H1 (cell line): Measurements from ENCODE around the gene PRR29. TPM values are rescaled to one million over a fixed set of nuclear protein-coding genes. Genes with fewer than 3 reads are reported as not detected.

ENCODE experiments used
- CTCF ChIA-PET: fragments of 300-600 bp; sonication (Branson Sonifier 250); formaldehyde crosslinking; loops from one replicate; lab custom pipeline; 2021; ENCODE audit not compliant: partially characterized antibody; lab: Charles Lee
- POLR2A ChIA-PET: fragments of 300-600 bp; sonication (Branson Sonifier 250); formaldehyde crosslinking; loops from one replicate; lab custom pipeline; 2021; ENCODE audit warnings: inconsistent platforms; ENCODE audit not compliant: partially characterized antibody; lab: Charles Lee
- DNase-seq, 2 experiments: peaks; one replicate each; pipeline versions ENCODE4 v3.0.0 to v3.0.0-alpha.2; 2010 to 2022; ENCODE audit warnings: low spot score in 2 of 2, low read depth in 1 of 2, mixed read lengths in 1 of 2
- FAIRE-seq: peaks from 2 replicates; lab custom pipeline; 2011; peaks lifted over from hg19 to GRCh38; lab: Jason Lieb, UNC
- H2AFZ ChIP-seq: 2 replicates; pipeline ENCODE4 v1.8.1; 2012; ENCODE audit warnings: low read length, inconsistent platforms
- H2AK5ac ChIP-seq: 2 replicates; pipeline ENCODE4 v1.6.1; 2013; ENCODE audit warnings: low read depth, low read length
- H2BK120ac ChIP-seq: replicated peaks from 2 replicates; pipeline ENCODE3; 2013; ENCODE audit warnings: low read depth, low read length, inconsistent platforms
- H2BK12ac ChIP-seq: 2 replicates; pipeline ENCODE4 v1.6.1; 2013; ENCODE audit warnings: low read depth, low read length
- H2BK15ac ChIP-seq: 2 replicates; pipeline ENCODE4 v1.6.1; 2013; ENCODE audit warnings: low read length
- H2BK20ac ChIP-seq: 2 replicates; pipeline ENCODE4 v1.6.1; 2013; ENCODE audit warnings: low read length
- H2BK5ac ChIP-seq: 2 replicates; pipeline ENCODE4 v1.6.1; 2013; ENCODE audit warnings: low read depth, low read length
- H3K14ac ChIP-seq: 2 replicates; pipeline ENCODE4 v1.6.1; 2013; ENCODE audit warnings: inconsistent platforms; ENCODE audit not compliant: insufficient read length
- H3K18ac ChIP-seq: 2 replicates; pipeline ENCODE4 v1.6.1; 2013; ENCODE audit warnings: low read length; ENCODE audit errors: extremely low read depth
- H3K23ac ChIP-seq: 2 replicates; pipeline ENCODE4 v1.6.1; 2013; ENCODE audit warnings: inconsistent platforms; ENCODE audit not compliant: insufficient read length
- H3K23me2 ChIP-seq: 2 replicates; pipeline ENCODE4 v1.6.1; 2013; ENCODE audit warnings: low read depth, low read length
- H3K27ac ChIP-seq: 2 replicates; pipeline ENCODE4 v1.6.1; 2011; ENCODE audit warnings: low read depth, low read length, inconsistent platforms
- H3K27me3 ChIP-seq, 4 experiments: replicated peaks in 1 of 4; 1 replicate in 1 of 4; 2 replicates in 3 of 4; pipeline versions ENCODE4 v1.6.1 to v1.8.1; 2011 to 2013; ENCODE audit warnings: low read length in 3 of 4, mild to moderate bottlenecking in 3 of 4, inconsistent platforms in 2 of 4, mixed read lengths in 2 of 4, moderate library complexity in 1 of 4; ENCODE audit not compliant: control insufficient read depth in 3 of 4, insufficient read depth in 3 of 4; ENCODE audit errors: extremely low read depth in 1 of 4
- H3K36me3 ChIP-seq, 4 experiments: 2 replicates each; pipeline versions ENCODE4 v1.6.1 to v1.8.1; 2011 to 2013; ENCODE audit warnings: mild to moderate bottlenecking in 4 of 4, low read length in 3 of 4, moderate library complexity in 2 of 4, control low read depth in 1 of 4, inconsistent platforms in 1 of 4; ENCODE audit not compliant: insufficient read depth in 4 of 4, control insufficient read depth in 2 of 4
- H3K4ac ChIP-seq: replicated peaks from 2 replicates; pipeline ENCODE3; 2013; ENCODE audit warnings: low read length, low read depth, mixed read lengths, inconsistent platforms; ENCODE audit not compliant: insufficient read length
- H3K4me1 ChIP-seq, 4 experiments: replicated peaks in 1 of 4; 1 replicate in 1 of 4; 2 replicates in 3 of 4; pipeline versions ENCODE4 v1.6.1 to v1.8.1; 2011 to 2013; ENCODE audit warnings: low read length in 3 of 4, inconsistent platforms in 2 of 4, mixed read lengths in 1 of 4; ENCODE audit not compliant: insufficient read depth in 4 of 4, control insufficient read depth in 3 of 4
- H3K4me2 ChIP-seq, 2 experiments: 2 replicates each; pipeline versions ENCODE4 v1.6.1 to v1.8.1; 2011 to 2013; ENCODE audit warnings: low read depth in 2 of 2, low read length in 2 of 2, control low read depth in 1 of 2, inconsistent platforms in 1 of 2, mild to moderate bottlenecking in 1 of 2; ENCODE audit not compliant: insufficient read depth in 1 of 2
- H3K4me3 ChIP-seq, 4 experiments: fragments of 200-600, 300-600 bp in 1 of 4; sonication (generic), shearing (Covaris generic), sonication (Bioruptor Twin) in 1 of 4; 2 replicates each; pipeline versions ENCODE4 v1.5.1 to v1.8.1; 2011 to 2016; ENCODE audit warnings: low read length in 4 of 4, low read depth in 3 of 4, control low read depth in 2 of 4, inconsistent platforms in 2 of 4, mild to moderate bottlenecking in 2 of 4, mixed read lengths in 1 of 4, moderate library complexity in 1 of 4; ENCODE audit not compliant: insufficient read depth in 2 of 4; ENCODE audit errors: extremely low read depth in 1 of 4
- H3K56ac ChIP-seq: replicated peaks from 2 replicates; pipeline ENCODE3; 2013; ENCODE audit warnings: low read depth, mild to moderate bottlenecking, mixed read lengths, low read length, inconsistent platforms; ENCODE audit not compliant: insufficient read length
- H3K79me1 ChIP-seq: 2 replicates; pipeline ENCODE4 v1.6.1; 2013; ENCODE audit warnings: low read depth, low read length, control low read depth
- H3K79me2 ChIP-seq, 2 experiments: 2 replicates each; pipeline versions ENCODE4 v1.6.1 to v1.8.1; 2012 to 2013; ENCODE audit warnings: low read length in 2 of 2, mild to moderate bottlenecking in 2 of 2, inconsistent platforms in 1 of 2; ENCODE audit not compliant: insufficient read depth in 2 of 2, control insufficient read depth in 1 of 2
- H3K9ac ChIP-seq, 4 experiments: replicated peaks in 1 of 4; 1 replicate in 1 of 4; 2 replicates in 3 of 4; pipeline versions ENCODE4 v1.6.1 to v1.8.1; 2011 to 2013; ENCODE audit warnings: low read depth in 3 of 4, low read length in 3 of 4, control low read depth in 2 of 4, mild to moderate bottlenecking in 2 of 4, moderate library complexity in 2 of 4, inconsistent platforms in 1 of 4; ENCODE audit errors: extremely low read depth in 1 of 4
- H3K9me3 ChIP-seq, 2 experiments: 2 replicates each; pipeline versions ENCODE4 v1.6.1 to v1.8.1; 2012 to 2013; ENCODE audit warnings: mild to moderate bottlenecking in 2 of 2, moderate library complexity in 2 of 2, control low read depth in 1 of 2, inconsistent platforms in 1 of 2, low read depth in 1 of 2, low read length in 1 of 2, mixed read lengths in 1 of 2; ENCODE audit not compliant: insufficient read depth in 2 of 2
- H4K20me1 ChIP-seq, 2 experiments: replicated peaks in 1 of 2; 2 replicates each; pipeline versions ENCODE3 to v1.8.1; 2011 to 2013; ENCODE audit warnings: inconsistent platforms in 2 of 2, low read length in 2 of 2, mild to moderate bottlenecking in 1 of 2; ENCODE audit not compliant: insufficient read depth in 2 of 2, control insufficient read depth in 1 of 2
- H4K5ac ChIP-seq: 2 replicates; pipeline ENCODE4 v1.6.1; 2013; ENCODE audit warnings: low read length, low read depth, mixed read lengths, inconsistent platforms; ENCODE audit not compliant: insufficient read length
- H4K8ac ChIP-seq: 2 replicates; pipeline ENCODE4 v1.8.0; 2013; ENCODE audit warnings: mild to moderate bottlenecking, moderate library complexity, low read length, inconsistent platforms; ENCODE audit not compliant: insufficient read depth; ENCODE audit errors: extremely low read depth
- H4K91ac ChIP-seq: replicated peaks from 2 replicates; pipeline ENCODE3; 2013; ENCODE audit warnings: low read length, mixed read lengths, inconsistent platforms; ENCODE audit not compliant: insufficient read length
- EZH2 ChIP-seq: fragments of 200-600 bp; sonication (generic); IDR thresholded peaks from 2 replicates; pipeline ENCODE4 v1.7.1; 2012; ENCODE audit warnings: low read depth, mild to moderate bottlenecking, moderate library complexity, low read length, inconsistent platforms; ENCODE audit not compliant: severe bottlenecking
- KDM1A ChIP-seq: fragments of 200-600, 300-600 bp; sonication (generic); IDR thresholded peaks from 2 replicates; pipeline ENCODE4 v1.7.1; 2016; ENCODE audit warnings: mild to moderate bottlenecking, low read length, borderline replicate concordance
- RFX5 ChIP-seq: IDR thresholded peaks from 2 replicates; pipeline ENCODE4 v1.6.1; 2011; ENCODE audit warnings: low read depth, low read length, improper control_type of control experiment, borderline replicate concordance
- SRF ChIP-seq: IDR thresholded peaks from 2 replicates; pipeline ENCODE4 v1.6.1; 2011; ENCODE audit warnings: mild to moderate bottlenecking, low read depth, low read length, moderate library complexity
- TBP ChIP-seq: IDR thresholded peaks from 2 replicates; pipeline ENCODE4 v1.6.1; 2011; ENCODE audit warnings: low read depth, low read length, improper control_type of control experiment
- WGBS, 2 experiments: shearing (Covaris generic) in 1 of 2; methylation state at CpG; one replicate each; pipeline versions ENCODE4 v1.1.6 to v1.1.7; 2013 to 2015; ENCODE audit warnings: low lambda C conversion rate in 2 of 2, mixed read lengths in 2 of 2, inconsistent platforms in 1 of 2, low coverage in 1 of 2, missing lambda C conversion rate in 1 of 2; ENCODE audit not compliant: insufficient replicate concordance in 2 of 2, insufficient coverage in 1 of 2, insufficient read length in 1 of 2; ENCODE audit errors: extremely low coverage in 1 of 2, missing lambda C conversion rate in 1 of 2; 5-methylcytosine and 5-hydroxymethylcytosine counted together
- polyA plus RNA-seq, 7 experiments: library from polyadenylated mRNA; depleted of rRNA in 3 of 7; stranded (reverse) in 5 of 7; unstranded in 2 of 7; fragments of >200 nt in 5 of 7; fragments of 200-250 nt in 2 of 7; gene quantifications; 1 replicate in 5 of 7; 2 replicates in 1 of 7; 4 replicates in 1 of 7; pipeline versions ENCODE4 v1.2.1 to v1.2.3, GENCODE V29; 2011 to 2013; ENCODE audit warnings: missing spikeins in 2 of 7, mixed read lengths in 2 of 7
- total RNA-seq: library from RNA; stranded (reverse); fragmentation: NEBNext Ultra II Directional; extraction: Animal tissue kit (Norgen Biotek cat#: 25700); gene quantifications from 2 replicates; pipeline ENCODE4 v1.2.1, GENCODE V29; 2021

The PRR29 gene
- total and polyA plus RNA-seq, 2 of the 8 experiments (the other 6 are each of a cell fraction or from before 2014, with no cell fraction given), result 0.67 to 0.83 TPM

GRCh38 chr17:63988741-63989621, 9.2 kb upstream of the PRR29 start:
- POLR2A ChIA-PET, result interaction anchor here (1.5 to 1.9 kb wide), 2 partner anchors 15 to 39 kb away, joined by 3 to 6 read pairs; no protein-coding TSS in a partner anchor
- CTCF ChIA-PET, result interaction anchor here (0.7 to 18.4 kb wide), 28 partner anchors 9 to 144 kb away, joined by 3 to 219 read pairs (median 7); partner anchors contain the start of genes CSHL1, GH1 and GH2
- TF ChIP-seq KDM1A (no peak), SRF (no peak), TBP (peak; percentile 24; the same call in 1 of the 2 replicates), RFX5 (no peak), EZH2 (no peak)
- H3K36me3 ChIP-seq, result no peaks in the 10 kb centered on the region
- H3K27me3 ChIP-seq, result peaks cover 0 to 4% (median 0%) of the 10 kb centered on the region in 4 experiments; a peak in 2 of 7 replicates
- H3K56ac ChIP-seq, result no peak overlapping the region
- H2BK15ac ChIP-seq, result peak overlapping the region; percentile 94; the same call in 1 of the 2 replicates
- peak overlapping the region; percentile 49 to 50; a peak in 3 of 4 replicates for H3K4me2 ChIP-seq
- H2BK5ac ChIP-seq, result peak overlapping the region; percentile 13; the same call in 1 of the 2 replicates
- no peaks in the 10 kb centered on the region for H3K79me2 ChIP-seq
- no peak overlapping the region for H3K4me3 ChIP-seq
- 0 out of 2 replicates have a peak overlapping the region, but pooled peaks have one; percentile 10 for H2BK20ac ChIP-seq
- no peak overlapping the region for H3K27ac ChIP-seq
- H2AFZ ChIP-seq, result peak overlapping the region; percentile 87
- peak overlapping the region; percentile 97 for H3K18ac ChIP-seq
- peak overlapping the region; percentile 64 for H2BK120ac ChIP-seq
- peak overlapping the region; percentile 91 for H4K91ac ChIP-seq
- peak overlapping the region; percentile 18; the same call in 1 of the 2 replicates for H2AK5ac ChIP-seq
- no peaks in the 10 kb centered on the region for H3K9me3 ChIP-seq
- DNase-seq, result peak in 1 of 2 experiments; percentile 64
- no peaks in the 10 kb centered on the region for H4K20me1 ChIP-seq
- no peak for FAIRE-seq
- peak overlapping the region; percentile 85; the same call in 1 of the 2 replicates for H4K8ac ChIP-seq
- peaks cover 0 to 18% (median 11%) of the 10 kb centered on the region in 4 experiments; a peak in 6 of 7 replicates for H3K4me1 ChIP-seq
- 0 out of 7 replicates have a peak overlapping the region, but pooled peaks of 1 of the 4 experiments have one; percentile 2 for H3K9ac ChIP-seq
- no peaks in the 10 kb centered on the region; the same call in 1 of the 2 replicates for H3K23me2 ChIP-seq
- H3K4ac ChIP-seq, result peak overlapping the region; percentile 69
- no peak overlapping the region for H3K23ac ChIP-seq
- H3K14ac ChIP-seq, result no peak overlapping the region
- WGBS, 2 experiments, result 61% methylated on average over 25 of the region's 35 CpGs; no CpG with 5 or more reads in 1 of the 2 experiments
- H3K79me1 ChIP-seq, result no peaks in the 10 kb centered on the region
- peak overlapping the region; percentile 96; the same call in 1 of the 2 replicates for H2BK12ac ChIP-seq
- H4K5ac ChIP-seq, result peak overlapping the region; percentile 57
